ENCODE data around the gene DIAPH3. TPM values are rescaled to one million over a fixed set of nuclear protein-coding genes. Genes with fewer than 3 reads are reported as not detected.

DIAPH3 gene
- total and polyA plus RNA-seq, 2 of the 4 experiments (the other 2 are of a cell fraction) = 8.9 to 9.3 TPM

GRCh38 chr13:59874973-59875372 lies 288.8 kb downstream of the DIAPH3 start:
- Histone ChIP-seq H3K4me1 (ENCODE audit: control insufficient read depth, insufficient read depth, low read length) (peaks cover 4% of the 10 kb centered on the region), H3K9me1 (ENCODE audit: insufficient read depth, low read length) (peaks cover 5% of the 10 kb centered on the region; the same call in 1 of the 2 replicates), H2BK20ac (ENCODE audit: low read depth, low read length) (no peak overlapping the region), H3K14ac (replicated peaks; ENCODE audit: low read depth, low read length) (no peak overlapping the region), H2AFZ (replicated peaks; ENCODE audit: low read length, poor library complexity) (no peak overlapping the region), H3K9me3 (ENCODE audit: control insufficient read depth, insufficient read depth, low read length) (no peaks in the 10 kb centered on the region), H2BK5ac (ENCODE audit: low read depth, low read length, poor library complexity, severe bottlenecking) (no peak overlapping the region), H2BK15ac (ENCODE audit: low read depth, low read length) (no peak overlapping the region), H3K4me2 (ENCODE audit: low read depth, low read length) (no peak overlapping the region), H3K27me3 (ENCODE audit: control insufficient read depth, insufficient read depth, low read length) (no peaks in the 10 kb centered on the region), H3K56ac (ENCODE audit: extremely low read depth, insufficient read depth, low read length) (no peak overlapping the region), H3K18ac (ENCODE audit: low read depth, low read length) (no peak overlapping the region), H3K36me3 (ENCODE audit: control insufficient read depth, insufficient read depth, low read length) (no peaks in the 10 kb centered on the region), H3K4ac (ENCODE audit: low read depth, low read length) (no peak overlapping the region), H4K91ac (ENCODE audit: insufficient read depth, low read depth, low read length) (no peak overlapping the region), H2AK5ac (ENCODE audit: low read depth, low read length) (no peak overlapping the region), H3K4me3 (ENCODE audit: insufficient read depth, low read depth, low read length) (no peak overlapping the region), H3K79me1 (ENCODE audit: low read depth in 1 of 2, low read length in 2 of 2) (peaks cover 6 to 8% of the 10 kb centered on the region in 2 experiments; a peak in 2 of 4 replicates), H2BK120ac (ENCODE audit: low read depth, low read length) (no peak overlapping the region), H3K27ac (ENCODE audit: insufficient read depth, low read length) (no peak overlapping the region), H4K5ac (ENCODE audit: low read depth, low read length) (no peak overlapping the region), H4K20me1 (ENCODE audit: insufficient read depth, low read length) (no peaks in the 10 kb centered on the region), H3K9ac (ENCODE audit: low read depth, low read length) (no peak overlapping the region), H3K23ac (ENCODE audit: low read depth, low read length) (no peak overlapping the region), H4K8ac (ENCODE audit: low read depth in 2 of 2, low read length in 2 of 2) (no peak overlapping the region), H2AK9ac (replicated peaks; ENCODE audit: low read depth, low read length, poor library complexity) (no peak overlapping the region)
- DNase-seq = no peak
- CTCF ChIA-PET = no interaction called here
- in situ Hi-C loops (cut with MboI; ENCODE audit: low sequenced_read_pairs) (no loop called here), intact Hi-C loops (cut with micrococcal nuclease) (no loop called here), dilution Hi-C loops (cut with HindIII; ENCODE audit: low sequenced_read_pairs, unreplicated experiment) (no loop called here)
- TF ChIP-seq RCOR1 (IDR thresholded peaks at IDR 0.05; ENCODE audit: insufficient replicate concordance, low read length) = no peak
- TF ChIP-seq MAFK (IDR thresholded peaks at IDR 0.05; ENCODE audit: low read depth, low read length) = no peak
- no peak for TF ChIP-seq ELK1 (IDR thresholded peaks at IDR 0.05; ENCODE audit: borderline replicate concordance, low read depth, low read length)
- no CpG with 5 or more reads among the region's 2 CpGs for WGBS, 2 experiments (ENCODE audit: extremely low coverage in 2 of 2, insufficient read length in 1 of 2)
- BruUV-seq (replicated peaks) = no TSS peak
- no peak for ATAC-seq (ENCODE audit: low read depth)
- POLR2A ChIA-PET (ENCODE audit: unreplicated experiment) = no interaction called here
